Duodenal mucosa (tissue), 2 donors: ENCODE measurements around the gene TRMT1.

ENCODE experiments used
- H3K27ac ChIP-seq: one replicate; pipeline ENCODE4 v1.7.0; 2013; ENCODE audit warnings: low read depth, low read length
- H3K27me3 ChIP-seq, 2 donors: one replicate each; pipeline ENCODE4 v1.7.0; 2013; ENCODE audit warnings: low read length in 2 of 2, control low read depth in 1 of 2; ENCODE audit not compliant: insufficient read depth in 2 of 2, control insufficient read depth in 1 of 2
- H3K36me3 ChIP-seq, 2 donors: one replicate each; pipeline ENCODE4 v1.7.0; 2013; ENCODE audit warnings: low read length in 2 of 2, control low read depth in 1 of 2; ENCODE audit not compliant: insufficient read depth in 2 of 2, control insufficient read depth in 1 of 2
- H3K4me1 ChIP-seq, 2 donors: one replicate each; pipeline ENCODE4 v1.7.0; 2013; ENCODE audit warnings: low read length in 2 of 2, control low read depth in 1 of 2; ENCODE audit not compliant: insufficient read depth in 2 of 2, control insufficient read depth in 1 of 2
- H3K4me3 ChIP-seq, 2 donors: one replicate each; pipeline ENCODE4 v1.7.0; 2013; ENCODE audit warnings: low read length in 2 of 2, low read depth in 1 of 2
- H3K9ac ChIP-seq, 2 donors: one replicate each; pipeline ENCODE4 v1.7.0; 2013; ENCODE audit warnings: low read length in 2 of 2, low read depth in 1 of 2
- H3K9me3 ChIP-seq, 2 donors: one replicate each; pipeline ENCODE4 v1.7.0; 2013; ENCODE audit warnings: low read length in 2 of 2, control low read depth in 1 of 2; ENCODE audit not compliant: control insufficient read depth in 1 of 2

Gene TRMT1

DNA sequence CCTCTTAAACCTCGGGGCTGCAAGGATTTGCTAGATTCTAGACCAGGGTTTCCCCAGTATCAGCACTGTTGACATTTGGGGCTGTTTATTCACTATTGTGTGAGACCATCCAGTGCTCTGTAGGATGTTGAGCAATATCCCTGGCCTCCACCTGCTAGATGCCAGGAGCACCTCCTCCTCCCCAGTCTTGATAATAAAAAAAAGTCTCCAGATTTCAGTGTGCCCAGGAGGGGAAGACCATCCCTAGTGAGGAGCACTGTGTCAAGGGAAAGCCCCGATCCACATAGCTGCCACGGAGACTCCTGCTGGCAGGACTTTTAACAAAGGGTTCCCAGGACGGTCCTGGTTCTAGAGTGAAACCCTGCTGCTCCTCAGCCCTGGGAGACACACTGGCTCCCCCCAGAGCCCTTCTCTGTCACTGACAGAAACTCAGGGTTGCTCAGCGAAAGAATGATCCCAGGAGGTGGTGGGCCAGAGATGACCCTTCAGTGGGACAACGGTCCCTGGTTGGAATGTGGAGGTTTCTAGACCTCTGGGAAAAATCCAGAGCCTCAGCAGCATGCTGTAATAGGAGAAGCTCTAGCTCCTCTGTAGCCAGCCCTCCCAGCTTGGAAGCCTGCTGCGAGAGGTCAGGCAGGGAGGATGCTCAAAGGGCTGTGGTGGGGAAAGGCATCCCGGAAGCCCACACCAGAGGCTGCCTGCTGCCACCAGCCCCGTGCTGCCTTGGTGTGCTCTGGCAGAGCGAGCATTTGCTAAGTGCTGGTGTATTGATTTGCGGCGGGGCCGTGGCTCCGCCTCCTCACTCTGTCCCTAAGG, 34.1 kb downstream of the TRMT1 start:
- Histone ChIP-seq H3K4me3 (no peak overlapping the region), H3K36me3 (peaks cover 10 to 22% of the 10 kb centered on the region in 2 donors), H3K4me1 (peaks cover 25 to 41% of the 10 kb centered on the region in 2 donors), H3K9me3 (no peaks in the 10 kb centered on the region), H3K27me3 (no peaks in the 10 kb centered on the region), H3K9ac (no peak overlapping the region), H3K27ac (no peak overlapping the region)

- Histone ChIP-seq H3K4me3 (peak overlapping the region in 1 of 2 donors; percentile 21), H3K36me3 (peaks cover 5 to 27% of the 10 kb centered on the region in 2 donors), H3K9me3 (no peaks in the 10 kb centered on the region), H3K9ac (peak overlapping the region; percentile 26 to 32), H3K4me1 (peaks cover 28 to 39% of the 10 kb centered on the region in 2 donors), H3K27ac (no peak overlapping the region), H3K27me3 (no peaks in the 10 kb centered on the region)
Observed at GRCh38 chr19:13079542-13079986, 37.0 kb downstream of the TRMT1 start.

GRCh38 chr19:13078897-13079541, 37.5 kb downstream of the TRMT1 start:
- H3K9me3 ChIP-seq: no peaks in the 10 kb centered on the region
- peak overlapping the region; percentile 21 to 28 for H3K4me3 ChIP-seq
- H3K36me3 ChIP-seq: peaks cover 5 to 28% of the 10 kb centered on the region in 2 donors
- no peaks in the 10 kb centered on the region for H3K27me3 ChIP-seq
- H3K27ac ChIP-seq: no peak overlapping the region
- H3K4me1 ChIP-seq: peaks cover 28 to 39% of the 10 kb centered on the region in 2 donors
- peak overlapping the region; percentile 26 to 32 for H3K9ac ChIP-seq

GRCh38 chr19:13078381-13078780, 38.2 kb downstream of the TRMT1 start:
- H3K9ac ChIP-seq: peak overlapping the region in 1 of 2 donors; percentile 26
- no peak overlapping the region for H3K27ac ChIP-seq
- no peaks in the 10 kb centered on the region for H3K9me3 ChIP-seq
- peaks cover 28 to 39% of the 10 kb centered on the region in 2 donors for H3K4me1 ChIP-seq
- H3K4me3 ChIP-seq: no peak overlapping the region
- H3K27me3 ChIP-seq: no peaks in the 10 kb centered on the region
- peaks cover 4 to 29% of the 10 kb centered on the region in 2 donors for H3K36me3 ChIP-seq

GRCh38 chr19:13077240-13077639, 39.3 kb downstream of the TRMT1 start:
- H3K9me3 ChIP-seq: no peaks in the 10 kb centered on the region
- no peak overlapping the region for H3K4me3 ChIP-seq
- peaks cover 5 to 26% of the 10 kb centered on the region in 2 donors for H3K36me3 ChIP-seq
- no peak overlapping the region for H3K27ac ChIP-seq
- no peaks in the 10 kb centered on the region for H3K27me3 ChIP-seq
- H3K9ac ChIP-seq: no peak overlapping the region
- peaks cover 28 to 39% of the 10 kb centered on the region in 2 donors for H3K4me1 ChIP-seq

DNA sequence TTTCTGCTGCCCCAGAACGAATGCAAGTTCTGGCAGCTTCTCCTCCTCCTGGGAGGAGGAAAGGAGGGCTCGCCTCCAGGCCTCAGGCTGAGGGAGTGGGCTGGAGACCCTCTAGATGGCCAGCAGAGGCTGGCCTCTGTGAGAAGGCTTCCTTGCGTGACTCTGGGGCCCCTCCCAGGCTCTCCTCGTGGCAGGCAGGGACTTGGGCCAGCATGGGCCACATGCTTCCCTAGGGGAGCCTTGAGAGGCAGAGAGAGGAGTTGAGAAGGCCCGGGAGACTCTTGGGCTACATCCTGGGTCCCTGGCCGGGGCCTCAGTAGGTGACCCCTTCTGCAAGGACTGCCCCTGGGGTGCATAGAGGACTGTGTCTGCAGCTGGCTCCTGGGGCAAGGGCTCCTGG, 39.8 kb downstream of the TRMT1 start:
- Histone ChIP-seq H3K27ac (no peak overlapping the region), H3K4me1 (peaks cover 28 to 39% of the 10 kb centered on the region in 2 donors), H3K36me3 (peaks cover 5 to 26% of the 10 kb centered on the region in 2 donors), H3K9ac (no peak overlapping the region), H3K9me3 (no peaks in the 10 kb centered on the region), H3K27me3 (no peaks in the 10 kb centered on the region), H3K4me3 (no peak overlapping the region)

DNA sequence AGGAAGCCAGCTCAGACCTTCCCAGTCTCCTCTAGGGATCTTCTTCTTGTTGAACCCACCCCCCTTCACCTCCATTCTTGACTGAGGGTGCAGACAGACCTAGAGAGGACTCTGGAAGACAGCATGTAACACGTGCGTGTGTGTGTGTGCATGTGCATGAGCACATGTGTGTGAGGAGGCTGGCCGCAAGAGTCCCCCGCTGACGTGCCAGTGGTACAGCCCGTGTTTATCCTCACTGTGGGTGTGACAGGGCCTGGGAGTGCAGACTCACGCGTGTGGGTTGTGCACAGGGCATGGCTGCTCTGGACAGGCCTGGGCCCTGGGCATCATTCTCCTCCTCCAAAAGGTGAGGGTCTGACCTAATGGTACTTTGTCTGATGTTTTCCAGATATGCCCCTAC, 40.2 kb downstream of the TRMT1 start:
- H3K4me1 ChIP-seq: peaks cover 28 to 39% of the 10 kb centered on the region in 2 donors
- peaks cover 5 to 26% of the 10 kb centered on the region in 2 donors for H3K36me3 ChIP-seq
- no peak overlapping the region for H3K27ac ChIP-seq
- H3K4me3 ChIP-seq: no peak overlapping the region
- H3K9ac ChIP-seq: no peak overlapping the region
- H3K27me3 ChIP-seq: no peaks in the 10 kb centered on the region
- H3K9me3 ChIP-seq: no peaks in the 10 kb centered on the region

GRCh38 chr19:13074378-13074777, 42.2 kb downstream of the TRMT1 start:
- Histone ChIP-seq H3K27ac (no peak overlapping the region), H3K27me3 (no peaks in the 10 kb centered on the region), H3K9ac (no peak overlapping the region), H3K9me3 (no peaks in the 10 kb centered on the region), H3K4me3 (no peak overlapping the region), H3K36me3 (peaks cover 5 to 26% of the 10 kb centered on the region in 2 donors), H3K4me1 (peaks cover 22 to 38% of the 10 kb centered on the region in 2 donors)

- Histone ChIP-seq H3K4me1 (peaks cover 16 to 38% of the 10 kb centered on the region in 2 donors), H3K36me3 (peaks cover 5 to 26% of the 10 kb centered on the region in 2 donors), H3K27me3 (no peaks in the 10 kb centered on the region), H3K4me3 (no peak overlapping the region), H3K9ac (no peak overlapping the region), H3K9me3 (no peaks in the 10 kb centered on the region), H3K27ac (no peak overlapping the region)
Observed at GRCh38 chr19:13073263-13073662, 43.3 kb downstream of the TRMT1 start.
